NCI-H526 (cell line): ENCODE results near the gene ANK2.

ENCODE experiments used
- DNase-seq, 2 experiments: peaks; one replicate each; lab custom pipeline; 2025; lab: John Stamatoyannopoulos, UW

ANK2 gene

DNA sequence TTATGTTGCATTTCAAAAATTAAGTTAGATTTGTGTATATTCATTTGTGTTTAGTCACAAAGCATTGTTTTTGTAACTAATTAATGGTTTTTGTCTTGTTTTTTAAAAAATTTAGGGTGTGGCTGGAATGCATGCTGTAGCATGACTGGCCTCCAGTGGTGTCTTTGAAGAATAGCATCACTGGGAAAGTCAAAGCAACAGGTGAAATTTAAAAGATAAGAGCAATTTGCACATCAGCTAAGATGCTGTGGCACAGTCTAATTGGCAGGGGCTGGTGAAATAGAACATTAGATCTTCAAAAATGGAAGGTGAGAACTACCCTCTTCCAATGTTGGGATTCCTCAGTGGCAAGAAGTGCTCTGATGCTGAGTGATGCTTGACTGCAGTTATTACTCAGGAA, 45.3 kb downstream of the ANK2 start:
- DNase-seq, result peak; percentile 14 to 41

DNA sequence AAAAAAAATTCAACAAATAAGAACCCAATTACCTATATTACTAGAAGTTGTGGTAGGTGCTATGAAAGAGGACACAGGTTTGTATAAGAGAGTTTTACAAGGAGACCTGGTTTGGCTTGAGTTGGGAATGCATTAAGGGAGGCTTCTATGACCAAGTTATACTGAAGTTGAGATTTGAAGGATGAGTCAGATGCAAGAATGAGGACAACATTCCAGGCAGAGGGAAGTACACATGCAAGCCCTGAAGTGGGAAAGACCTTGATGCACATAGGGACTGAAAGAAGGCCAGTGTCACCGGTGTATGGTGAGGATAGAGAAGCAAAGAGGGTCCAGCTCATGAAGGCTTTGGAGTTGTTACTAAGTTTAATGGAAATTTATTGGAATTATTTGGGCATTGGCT, 52.2 kb downstream of the ANK2 start:
- DNase-seq, result no peak

DNA sequence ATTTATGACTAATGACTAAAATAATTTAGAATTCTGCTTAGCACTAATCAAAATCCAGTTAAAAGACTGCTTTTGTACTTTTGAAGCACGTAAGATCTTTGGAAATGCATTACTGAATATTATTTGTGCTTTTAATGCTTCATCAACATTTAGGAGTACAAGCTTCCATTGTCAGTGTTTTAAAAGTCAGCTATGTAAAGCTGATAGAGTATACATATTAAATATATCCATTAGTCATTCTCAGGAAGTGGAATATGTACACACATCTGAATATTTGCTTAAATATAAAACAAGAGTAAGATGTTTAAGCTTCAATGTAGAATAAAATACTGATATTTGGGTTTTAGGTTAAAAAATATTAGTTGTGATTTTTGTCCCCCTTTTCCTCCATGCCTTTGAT, 54.1 kb downstream of the ANK2 start:
- no peak for DNase-seq

- peak; percentile 17 to 40 for DNase-seq
Measured at GRCh38 chr4:113106108-113106507, 56.7 kb downstream of the ANK2 start.

GRCh38 chr4:113109106-113109718, 59.8 kb downstream of the ANK2 start:
- DNase-seq, result no peak

- DNase-seq, result no peak
Measured at GRCh38 chr4:113112338-113112978, 63.0 kb downstream of the ANK2 start.

DNA sequence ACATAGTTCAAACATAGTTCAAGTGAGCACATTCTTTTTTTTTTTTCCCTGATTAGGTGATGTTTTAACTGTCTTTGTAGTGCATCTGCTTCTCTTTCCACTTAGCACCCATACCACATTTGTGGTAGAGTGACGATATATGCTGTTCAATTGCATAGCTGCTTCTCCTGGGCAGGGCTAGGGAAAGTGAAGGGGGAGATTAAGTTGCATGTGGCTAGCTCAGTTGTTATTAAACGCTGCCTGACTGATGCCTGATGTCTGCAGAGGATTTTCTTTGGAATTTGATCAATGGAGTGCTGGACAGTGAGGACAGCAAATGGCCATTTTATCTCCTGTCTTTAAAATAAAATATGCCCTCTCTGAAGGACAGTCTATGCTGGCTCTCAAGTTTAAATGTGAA, 63.7 kb downstream of the ANK2 start:
- DNase-seq, result no peak

GRCh38 chr4:113114884-113115283, 65.4 kb downstream of the ANK2 start:
- no peak for DNase-seq

DNA sequence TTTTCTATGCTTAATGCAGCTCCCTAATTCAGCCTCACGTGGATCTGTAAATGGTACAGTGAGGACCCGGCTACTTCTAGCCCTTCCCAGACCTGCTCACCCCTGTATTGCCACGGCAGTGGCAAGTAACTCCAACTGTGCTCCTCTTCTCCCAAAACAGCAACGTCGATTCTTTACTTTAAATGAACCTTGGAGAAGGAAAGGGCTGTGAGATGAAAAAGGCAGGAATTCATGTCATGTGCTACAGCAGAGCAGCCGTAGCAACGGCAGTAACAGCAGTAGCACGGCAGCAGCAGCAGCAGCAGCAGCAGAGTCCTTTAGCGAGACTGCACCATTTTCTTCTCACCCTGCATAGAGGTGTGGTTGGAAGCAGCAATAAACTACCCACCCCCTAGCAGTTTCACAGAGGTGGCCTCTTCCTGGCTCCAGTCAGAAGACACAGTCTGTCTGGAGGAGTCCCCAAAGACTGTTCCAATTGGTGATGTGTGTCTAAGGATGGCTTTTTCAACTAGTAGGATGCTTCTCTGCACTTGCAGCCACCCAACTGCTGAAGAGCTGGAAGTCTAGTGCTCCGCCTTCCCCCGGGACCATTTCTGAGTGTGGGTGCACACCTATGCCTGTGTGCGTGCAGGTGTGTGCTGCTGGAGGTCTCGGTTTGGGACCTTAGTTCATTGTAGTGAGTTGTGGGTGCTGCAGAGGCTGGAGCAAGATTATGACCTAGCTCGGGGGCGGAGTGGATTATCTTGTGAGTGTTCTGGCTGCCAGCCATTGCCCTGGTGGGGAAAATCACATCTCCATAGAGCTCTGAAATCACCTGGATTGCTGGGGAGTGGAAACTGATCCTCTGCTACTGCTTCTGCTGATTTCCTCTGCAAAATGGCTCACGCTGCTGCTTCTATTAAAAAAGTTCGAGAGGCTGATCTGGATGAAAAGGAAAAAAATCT, 67.2 kb downstream of the ANK2 start:
- no peak for DNase-seq

DNA sequence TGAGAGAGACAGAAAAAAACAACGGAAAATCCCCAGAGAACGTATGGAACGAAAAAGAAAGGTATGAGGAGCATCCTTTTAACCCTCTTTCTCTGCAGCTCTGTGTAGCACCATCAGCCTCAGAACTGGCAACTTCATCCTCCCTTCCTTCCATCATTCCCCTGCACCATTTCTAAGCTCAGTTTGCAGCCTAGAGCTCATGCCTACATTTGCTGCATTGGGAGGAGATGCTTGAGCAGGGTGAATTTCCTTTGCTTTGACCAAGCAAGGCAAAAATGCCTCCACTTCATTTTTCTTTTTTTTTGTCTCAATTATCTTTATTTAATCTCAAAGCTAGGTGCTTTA, 67.9 kb downstream of the ANK2 start:
- no peak for DNase-seq

DNA sequence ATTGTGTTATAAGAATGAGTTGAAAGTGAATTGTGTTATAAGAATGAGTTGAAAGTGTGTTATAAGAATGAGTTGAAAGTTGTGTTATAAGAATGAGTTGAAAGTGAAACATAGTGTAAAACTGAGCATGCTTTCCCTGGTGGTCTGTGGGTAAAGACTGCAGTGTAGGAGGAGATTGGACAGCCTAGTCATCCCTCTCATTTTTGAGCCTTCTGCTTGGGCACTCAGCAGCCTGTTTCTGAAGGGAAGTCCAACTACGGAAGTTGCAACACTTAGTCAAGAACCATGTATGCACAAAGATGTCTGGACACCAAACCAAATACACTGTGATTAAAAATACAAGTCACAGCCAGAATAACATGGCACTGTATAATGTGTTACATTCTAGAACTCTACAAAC, 72.6 kb downstream of the ANK2 start:
- DNase-seq, result no peak

DNA sequence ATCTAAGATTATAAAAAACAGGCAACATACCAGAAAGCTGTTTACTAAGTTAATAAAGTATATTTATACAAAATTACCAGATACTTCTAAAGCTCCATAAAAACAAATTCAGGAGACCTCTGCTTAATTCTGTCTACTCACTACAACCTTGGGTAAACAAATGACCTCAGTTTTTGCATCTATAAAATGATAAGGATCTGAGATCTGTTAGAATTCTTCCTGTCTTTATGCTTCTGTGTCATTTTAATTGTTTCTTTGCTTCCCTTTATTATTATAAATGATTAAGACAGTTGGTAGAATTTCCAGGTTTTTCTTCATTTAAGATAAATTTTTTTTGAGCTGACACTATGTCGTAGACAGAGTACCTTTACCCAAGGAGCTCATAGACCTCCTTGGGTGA, 76.0 kb downstream of the ANK2 start:
- DNase-seq, result peak in 1 of 2 experiments; percentile 35

DNA sequence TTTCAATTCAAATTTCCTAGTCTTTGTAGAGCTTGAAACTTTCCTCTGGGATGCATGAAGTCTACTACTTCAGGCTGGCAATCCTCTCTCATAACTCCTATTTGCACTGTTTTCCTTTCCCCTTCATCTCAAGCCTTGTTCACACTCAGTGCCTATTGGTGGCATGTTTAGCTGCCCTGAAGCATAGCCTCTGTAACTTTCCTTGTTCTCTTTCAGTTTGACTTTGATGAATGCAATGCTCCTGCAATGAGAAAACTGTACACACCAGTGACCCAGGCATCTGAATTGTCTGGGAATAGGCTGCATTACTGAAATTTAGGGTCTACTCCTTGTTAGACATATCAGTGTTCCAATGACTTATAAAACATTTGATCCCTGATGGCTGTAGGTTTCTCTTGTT, 81.7 kb downstream of the ANK2 start:
- no peak for DNase-seq

DNA sequence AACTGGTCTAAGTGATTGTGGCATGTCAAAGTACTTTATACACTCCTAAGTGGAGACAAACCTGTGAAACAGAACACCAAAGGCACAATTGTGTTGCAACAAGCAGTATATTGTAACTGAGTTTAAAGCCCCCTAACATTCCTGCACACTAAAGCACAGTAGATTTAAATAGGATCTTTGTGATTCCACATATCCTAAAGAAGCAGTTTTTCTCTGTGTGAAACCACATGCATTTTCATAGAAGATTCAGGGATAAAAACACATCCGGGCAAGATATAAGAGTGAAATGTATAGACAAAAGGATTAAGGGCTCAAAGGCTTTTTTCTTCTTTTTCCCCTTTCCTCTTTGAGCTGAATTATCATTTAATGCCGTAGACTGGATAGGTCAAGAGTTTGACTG, 82.2 kb downstream of the ANK2 start:
- no peak for DNase-seq

- DNase-seq, result peak; percentile 92 to 94
Measured at GRCh38 chr4:113141901-113142346, 92.5 kb downstream of the ANK2 start.

GRCh38 chr4:113142351-113142750, 92.9 kb downstream of the ANK2 start:
- no peak for DNase-seq

DNA sequence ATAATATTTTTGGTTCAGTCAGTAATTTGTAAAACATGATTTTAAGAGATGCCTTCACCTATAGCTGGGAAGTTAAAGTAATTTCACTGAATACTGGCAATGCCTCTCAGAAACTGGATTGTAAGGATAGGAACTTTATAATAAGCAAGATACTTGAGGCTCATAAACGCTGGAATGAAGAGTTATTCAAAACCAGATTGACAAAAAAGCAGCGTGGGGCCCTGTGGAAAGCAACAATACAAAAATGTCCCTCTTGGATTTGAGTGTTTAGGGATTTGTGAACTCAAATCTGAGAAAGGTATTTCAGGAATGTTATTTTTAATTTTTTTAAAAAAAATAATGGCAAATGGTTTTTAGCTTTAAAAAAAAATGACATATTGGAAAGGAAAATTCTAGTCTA, 94.6 kb downstream of the ANK2 start:
- no peak for DNase-seq

DNA sequence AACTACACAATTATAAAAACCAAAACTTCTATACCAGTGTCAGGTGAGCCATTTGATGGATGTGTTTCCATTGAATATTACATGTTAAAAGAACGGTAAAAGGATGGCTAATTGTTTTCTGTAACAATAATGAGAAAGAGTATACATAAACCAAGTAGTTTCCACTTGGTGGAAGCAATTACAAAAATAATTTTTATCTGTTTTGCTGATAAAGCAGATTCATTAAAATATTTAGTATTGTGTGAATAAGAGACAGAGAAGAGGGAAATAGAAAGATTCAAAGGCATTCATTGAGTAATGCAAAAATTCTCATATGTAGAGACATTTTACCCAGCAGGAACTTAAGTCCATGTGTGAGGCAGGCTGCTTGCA, 95.7 kb downstream of the ANK2 start:
- DNase-seq, result no peak

DNA sequence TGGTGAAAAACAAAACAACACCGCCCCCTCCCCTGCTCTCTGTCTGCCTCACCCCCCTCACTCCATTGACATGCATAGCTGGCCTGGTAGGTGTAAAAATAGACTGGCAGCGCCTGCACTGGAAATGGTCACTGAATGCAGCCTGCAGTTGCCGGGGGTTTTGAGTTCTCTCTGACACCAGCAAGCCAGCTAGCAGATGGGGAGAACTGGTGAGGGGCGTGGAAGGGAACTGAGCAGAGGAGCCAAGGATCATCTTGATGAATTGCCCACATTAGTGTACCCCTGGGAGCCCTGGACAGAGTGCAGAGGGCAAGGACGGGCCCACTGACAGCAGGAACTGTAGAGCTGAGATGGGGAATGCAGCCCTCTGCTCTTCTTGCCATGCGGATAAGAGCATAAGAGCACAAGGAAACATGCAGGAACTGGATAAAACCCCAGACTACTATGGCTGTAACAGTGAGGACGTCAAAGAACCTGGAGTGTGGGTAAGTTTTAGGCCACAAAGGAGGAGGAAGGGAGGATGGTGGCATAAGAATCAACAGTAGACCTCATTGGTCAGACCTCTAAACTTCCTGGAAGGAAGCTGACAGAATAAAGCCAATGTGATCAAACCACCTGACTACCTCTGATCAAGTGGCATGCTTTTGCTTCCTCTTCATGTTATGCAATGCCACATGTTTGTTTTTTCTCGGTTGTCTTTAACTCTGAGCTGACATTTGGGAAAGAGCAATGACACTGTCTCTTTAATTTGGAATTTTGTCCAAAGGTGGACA, 96.3 kb downstream of the ANK2 start:
- peak in 1 of 2 experiments; percentile 29 for DNase-seq

DNA sequence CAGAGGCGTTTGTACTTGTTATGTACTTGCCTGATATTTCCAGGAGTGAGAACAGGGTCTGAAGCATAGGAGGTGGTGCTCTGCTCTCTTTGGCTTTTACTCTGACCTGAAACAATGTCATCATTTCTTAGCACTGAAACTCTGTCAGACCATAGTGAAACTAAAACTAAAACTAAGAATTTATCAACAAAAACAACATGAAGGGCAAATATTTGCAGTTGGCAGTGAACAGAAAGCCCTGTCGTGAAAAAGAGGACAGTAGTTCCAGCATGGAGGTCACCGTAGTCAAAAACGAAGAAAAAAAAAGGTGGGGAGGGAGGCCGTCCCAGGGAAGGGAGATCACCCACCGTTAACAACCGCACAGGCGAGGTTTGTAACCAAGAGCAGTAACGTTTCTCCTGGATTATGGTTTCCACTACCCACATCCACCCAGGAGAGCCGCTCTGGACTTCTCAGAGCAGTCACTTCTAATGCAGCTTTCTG, 97.5 kb downstream of the ANK2 start:
- peak in 1 of 2 experiments; percentile 10 for DNase-seq

- peak in 1 of 2 experiments; percentile 6 for DNase-seq
Measured at GRCh38 chr4:113147498-113148111, 98.2 kb downstream of the ANK2 start.

- no peak for DNase-seq
Measured at GRCh38 chr4:113148925-113149324, 99.5 kb downstream of the ANK2 start.
